ENCODE measurements around the gene FEZ2.

Gene FEZ2

DNA sequence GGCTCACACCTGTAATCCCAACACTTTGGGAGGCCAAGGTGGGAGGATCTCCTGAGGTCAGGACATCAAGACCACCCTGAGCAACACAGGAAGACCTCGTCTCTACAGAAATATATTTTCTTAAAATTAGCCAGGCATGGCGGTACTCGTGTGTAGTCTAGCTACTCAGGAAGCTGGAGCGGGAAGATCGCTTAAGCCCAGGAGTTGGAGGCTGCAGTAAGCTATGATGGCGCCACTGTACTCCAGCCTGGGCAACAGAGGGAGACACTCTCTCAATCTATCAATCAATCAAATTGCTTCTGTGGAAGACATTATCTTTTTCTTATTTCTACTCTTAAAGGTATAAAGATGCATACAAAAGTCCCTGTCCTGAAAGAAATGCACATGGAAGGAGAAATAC, 11.3 kb downstream of the FEZ2 start:
- DNase-seq: no peak

DNA sequence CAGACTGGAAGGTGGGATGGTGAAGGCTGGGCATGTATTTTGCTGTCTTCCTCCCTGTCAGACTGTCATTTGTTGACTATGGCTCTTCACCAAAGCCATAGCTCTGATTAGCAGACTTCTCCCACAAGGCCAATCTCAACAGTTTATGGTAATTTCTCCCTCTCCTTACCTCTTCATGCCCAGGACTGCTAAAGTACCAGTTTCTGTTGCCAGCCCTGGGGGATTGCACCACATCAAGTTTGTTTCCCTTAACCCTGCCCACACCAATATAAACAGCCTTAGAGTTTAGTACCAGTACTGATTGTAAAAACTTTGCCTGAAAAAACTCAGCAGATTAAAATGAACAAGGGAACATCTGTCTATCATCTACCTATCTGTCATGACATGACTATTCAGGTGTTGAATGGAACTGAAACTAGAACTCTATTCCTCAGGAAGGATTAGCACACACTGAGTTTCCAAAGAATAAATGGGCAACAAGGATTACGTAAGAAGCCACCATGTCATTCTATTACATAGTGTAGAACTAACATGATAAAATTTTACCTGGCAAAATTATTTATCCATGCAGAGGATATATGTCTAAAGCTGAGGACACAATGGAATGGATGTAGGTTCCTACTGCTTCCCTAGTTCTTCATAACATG, 13.7 kb downstream of the FEZ2 start:
- DNase-seq: no peak

DNA sequence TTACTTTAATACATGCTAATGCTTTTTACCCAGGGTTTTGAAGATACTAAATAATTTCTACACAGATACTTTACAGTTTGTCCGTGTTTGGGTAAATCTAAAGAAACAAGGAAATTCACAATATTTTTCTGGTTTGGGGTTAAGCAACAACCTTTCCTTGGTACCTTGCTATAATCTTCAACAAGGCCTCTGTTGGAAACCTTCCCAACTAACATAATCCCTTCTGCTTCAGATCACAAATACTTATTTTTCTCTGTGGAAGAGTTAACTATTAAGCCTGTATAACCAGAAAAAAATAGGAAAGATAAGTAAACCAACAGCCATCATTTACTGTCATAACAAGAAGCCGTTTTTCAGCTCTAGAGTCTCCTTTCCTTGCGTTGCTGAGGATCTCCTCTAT, 15.0 kb downstream of the FEZ2 start:
- DNase-seq: no peak

GRCh38 chr2:36582538-36582937, 15.4 kb downstream of the FEZ2 start:
- no peak for DNase-seq

DNA sequence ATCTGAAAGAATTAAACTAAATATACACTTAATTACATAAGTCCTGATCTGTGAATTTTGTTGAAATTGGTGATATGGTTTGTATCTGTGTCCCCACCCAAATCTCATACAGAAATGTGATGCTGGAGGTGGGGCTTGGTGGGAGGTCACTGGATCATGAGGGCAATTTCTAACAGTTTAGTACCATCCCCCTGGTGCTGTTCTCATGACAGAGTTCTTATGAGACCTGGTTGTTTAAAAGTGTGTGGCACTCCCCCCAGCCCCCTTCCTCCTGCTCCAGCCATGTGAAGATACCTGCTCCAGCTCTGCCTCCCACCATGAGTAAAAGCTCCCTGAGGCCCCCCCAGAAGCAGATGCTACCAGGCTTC, 18.7 kb downstream of the FEZ2 start:
- no peak for DNase-seq

GRCh38 chr2:36578343-36579296, 19.3 kb downstream of the FEZ2 start:
- no peak for DNase-seq

DNA sequence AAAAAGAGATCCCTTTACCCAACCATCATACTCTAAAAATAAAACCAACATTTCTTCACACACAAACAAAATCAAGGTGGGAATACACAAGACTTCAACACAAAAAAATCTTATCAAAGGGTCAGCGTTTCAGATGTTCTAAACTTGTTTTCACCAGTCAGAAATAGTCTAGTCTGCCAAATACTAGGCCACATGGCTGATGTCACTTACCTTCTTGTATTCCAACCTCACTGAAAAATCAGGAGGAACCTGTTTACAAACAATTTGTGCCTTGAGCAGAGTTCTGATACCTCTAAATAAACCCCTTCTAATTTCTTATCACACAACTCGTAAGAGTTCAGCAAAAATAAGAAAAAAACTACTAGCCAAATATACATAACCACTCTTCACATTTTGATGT, 20.1 kb downstream of the FEZ2 start:
- DNase-seq: no peak

- no peak for DNase-seq
Measured at GRCh38 chr2:36574560-36574959, 23.4 kb downstream of the FEZ2 start.

GRCh38 chr2:36573165-36573564, 24.8 kb downstream of the FEZ2 start:
- DNase-seq: no peak

DNA sequence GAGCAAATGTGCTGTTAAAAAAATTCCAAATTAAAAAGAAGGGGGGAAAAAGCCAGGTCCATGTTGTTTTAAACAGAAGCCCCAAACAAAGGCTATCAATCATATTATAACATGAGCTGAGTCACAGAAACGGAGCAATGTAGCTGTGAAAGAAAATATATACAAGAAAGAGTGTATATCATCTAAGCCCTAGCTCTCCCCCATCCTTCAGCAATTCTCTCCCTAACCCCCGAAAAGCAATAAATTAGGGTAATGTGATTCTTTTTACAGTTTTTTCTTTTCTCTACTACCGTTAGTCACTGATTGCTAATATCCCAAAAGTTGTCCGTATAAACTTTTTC, 25.3 kb downstream of the FEZ2 start:
- DNase-seq: no peak

DNA sequence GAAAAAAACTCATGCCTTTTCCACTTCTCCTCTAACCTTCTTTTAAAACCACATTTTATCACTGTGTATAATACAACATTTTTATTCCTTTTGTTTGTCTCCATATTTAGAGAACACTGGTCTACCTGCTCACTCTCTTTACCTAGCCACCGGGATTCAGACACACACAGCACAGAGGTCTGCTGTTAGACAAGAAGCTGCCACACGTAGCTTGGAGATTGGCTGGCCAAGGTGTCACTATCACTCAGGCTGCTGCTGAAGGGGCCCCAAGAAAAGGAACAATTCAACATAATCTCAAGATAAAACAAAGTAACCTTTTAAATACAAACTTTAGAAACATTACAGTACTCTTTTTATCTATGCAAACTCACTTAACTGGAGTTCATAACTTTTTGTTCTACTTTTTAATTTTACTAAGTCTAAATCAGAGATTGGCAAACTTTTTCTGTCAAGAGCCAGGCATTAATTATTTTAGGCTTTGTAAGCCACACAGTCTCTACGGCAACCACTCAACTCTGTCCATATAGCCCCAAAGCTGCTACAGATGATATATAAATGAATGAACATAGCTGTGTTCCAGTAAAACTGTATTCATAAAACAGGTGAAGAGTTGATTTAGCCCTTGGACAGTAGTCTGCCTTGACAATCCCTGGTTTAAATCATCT, 25.8 kb downstream of the FEZ2 start:
- DNase-seq: no peak

GRCh38 chr2:36570416-36570815, 27.6 kb downstream of the FEZ2 start:
- no peak for DNase-seq

DNA sequence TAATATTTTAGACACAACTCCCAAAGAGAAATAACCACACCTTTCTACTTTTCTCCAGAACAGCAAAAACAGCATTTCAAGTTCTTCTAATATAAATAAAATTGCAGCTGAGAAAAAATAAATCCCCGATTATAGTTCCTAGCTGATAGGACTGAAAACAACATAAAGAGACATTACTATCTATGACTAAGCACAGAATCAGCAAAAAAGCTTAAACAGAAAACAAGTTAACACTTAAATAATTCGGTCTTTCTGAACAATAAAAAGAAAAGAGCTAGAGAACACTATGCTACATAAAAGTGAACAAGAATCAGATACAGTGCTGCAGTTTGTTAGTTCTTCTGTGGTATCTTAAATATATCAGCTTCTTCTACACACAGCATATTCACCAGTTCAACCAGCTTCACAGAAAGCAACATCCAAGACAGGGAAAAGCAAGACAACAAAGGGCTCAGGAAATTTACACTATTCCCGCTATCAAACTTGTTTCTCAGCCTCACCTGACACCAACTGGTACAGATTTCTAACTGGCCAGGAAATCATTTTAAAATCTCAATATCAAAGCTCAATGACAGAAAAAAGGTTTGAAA, 28.6 kb downstream of the FEZ2 start:
- no peak for DNase-seq

GRCh38 chr2:36568516-36569246, 29.3 kb downstream of the FEZ2 start:
- DNase-seq: no peak

- no peak for DNase-seq
Measured at GRCh38 chr2:36567711-36568408, 30.1 kb downstream of the FEZ2 start.

DNA sequence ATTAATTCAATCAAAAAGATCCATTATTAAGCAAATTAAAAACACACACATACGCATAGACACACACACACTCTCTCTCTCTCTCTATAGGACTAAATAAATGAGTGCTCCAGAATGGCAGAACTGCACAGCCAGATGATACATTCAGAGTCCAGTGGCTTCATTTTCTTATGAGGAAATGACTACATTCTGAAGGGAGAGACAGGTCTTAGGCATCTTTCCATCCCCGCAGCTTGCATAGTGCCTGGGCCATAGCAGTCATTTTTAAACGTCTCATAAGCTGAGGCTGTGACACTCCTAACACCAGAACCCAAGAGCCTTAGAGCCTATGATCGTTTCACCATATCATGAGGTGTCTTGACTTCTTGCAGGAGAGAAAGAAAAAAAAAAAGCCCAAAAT, 31.1 kb downstream of the FEZ2 start:
- DNase-seq: no peak

GRCh38 chr2:36565712-36566111, 32.3 kb downstream of the FEZ2 start:
- DNase-seq: no peak

DNA sequence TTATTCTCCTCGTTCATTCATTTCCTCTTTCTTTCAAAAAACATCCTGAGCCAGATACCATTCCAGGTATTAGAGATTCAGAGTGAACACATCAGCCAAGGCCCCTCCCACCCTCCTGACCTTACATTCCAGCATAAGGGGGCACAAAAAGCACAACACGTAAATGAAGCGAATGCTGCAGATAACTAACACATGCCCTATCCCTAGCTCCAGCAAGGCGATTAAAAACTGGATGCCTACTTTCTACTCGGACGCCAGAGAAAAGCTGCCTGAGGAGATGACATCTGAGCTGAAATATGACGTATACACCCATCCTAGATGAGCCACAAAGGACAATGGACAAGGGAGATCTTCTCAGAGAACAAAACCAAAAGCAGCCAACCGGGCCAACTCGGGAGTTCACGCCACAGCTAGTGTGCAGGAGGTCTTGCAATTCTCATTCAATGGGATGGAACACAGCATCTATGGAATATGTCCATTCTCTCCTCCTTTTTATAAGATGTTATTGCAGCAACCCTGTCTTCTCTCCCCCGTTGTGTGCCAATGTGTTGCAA, 33.5 kb downstream of the FEZ2 start:
- DNase-seq: no peak

DNA sequence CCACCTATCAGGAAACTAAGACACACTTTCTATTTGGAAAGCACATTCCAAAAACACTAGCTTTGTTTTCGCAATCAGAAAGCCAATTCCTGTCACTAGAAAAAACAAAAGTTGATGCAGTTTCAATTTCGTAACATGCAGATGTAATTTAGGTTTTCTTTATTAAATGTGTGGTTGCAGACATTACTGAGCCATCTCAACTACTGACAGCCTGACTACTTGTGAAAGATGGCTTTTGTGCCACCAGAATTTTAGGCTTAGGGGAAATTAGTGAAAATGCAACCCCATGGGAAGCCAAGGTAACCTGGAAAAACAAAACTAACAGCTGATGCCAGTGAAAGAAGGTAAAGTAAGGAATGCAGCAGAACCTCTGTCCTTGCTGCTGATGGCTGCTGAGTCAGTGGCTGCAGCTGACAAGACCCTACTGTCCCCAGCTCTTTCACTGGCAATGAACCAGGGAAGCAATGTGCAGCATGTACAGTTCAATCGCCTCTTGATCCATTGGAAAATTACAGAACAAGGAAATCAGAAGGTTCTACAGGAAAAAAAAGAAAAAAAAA, 34.9 kb downstream of the FEZ2 start:
- DNase-seq: no peak

DNA sequence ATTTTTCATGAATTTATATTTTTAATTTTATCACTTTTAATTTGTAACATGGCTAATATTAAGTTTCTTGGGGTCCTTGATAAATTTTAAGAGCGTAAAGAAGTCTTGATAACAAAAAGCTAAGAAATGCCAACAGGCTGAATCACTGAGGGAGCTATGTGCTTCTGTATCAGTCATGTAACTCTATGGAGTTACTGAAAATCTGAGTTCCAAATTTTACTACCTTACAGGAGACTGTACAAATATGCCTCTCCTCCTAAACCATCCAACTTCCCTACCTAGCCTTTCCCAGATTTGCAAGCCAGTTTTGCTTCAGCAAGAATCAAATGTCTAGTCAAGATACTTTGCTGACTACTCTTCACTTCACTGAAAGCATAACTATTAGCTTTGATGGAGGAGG, 35.7 kb downstream of the FEZ2 start:
- DNase-seq: no peak

- no peak for DNase-seq
Measured at GRCh38 chr2:36561237-36561944, 36.6 kb downstream of the FEZ2 start.

Data from SHP77 treated with DMSO at 0.1 percent for 48 hours (cell line).